Glutamatergic neuron (in vitro differentiated cells): ENCODE results near the gene SEPTIN11. TPM values are rescaled to one million over a fixed set of nuclear protein-coding genes. Genes with fewer than 3 reads are reported as not detected.

Source experiments
- DNase-seq: peaks from one replicate; pipeline ENCODE4 v3.0.0; 2022
- H3K27ac Mint-ChIP-seq: one replicate; pipeline ENCODE4 v1.8.0; 2020; ENCODE audit warnings: mild to moderate bottlenecking, mixed read lengths, inconsistent platforms; ENCODE audit not compliant: unreplicated experiment
- H3K27me3 Mint-ChIP-seq: one replicate; pipeline ENCODE4 v1.8.0; 2020; ENCODE audit warnings: mild to moderate bottlenecking, moderate library complexity, mixed read lengths, inconsistent platforms; ENCODE audit not compliant: unreplicated experiment
- H3K36me3 Mint-ChIP-seq: one replicate; pipeline ENCODE4 v1.8.0; 2020; ENCODE audit warnings: mild to moderate bottlenecking, mixed read lengths, inconsistent platforms; ENCODE audit not compliant: unreplicated experiment
- H3K4me1 Mint-ChIP-seq: one replicate; pipeline ENCODE4 v1.8.0; 2020; ENCODE audit warnings: mild to moderate bottlenecking, low read depth, mixed read lengths, inconsistent platforms; ENCODE audit not compliant: unreplicated experiment
- H3K4me3 Mint-ChIP-seq: one replicate; pipeline ENCODE4 v1.8.0; 2020; ENCODE audit warnings: mild to moderate bottlenecking, mixed read lengths, inconsistent platforms; ENCODE audit not compliant: unreplicated experiment
- H3K9me3 Mint-ChIP-seq: one replicate; pipeline ENCODE4 v1.8.0; 2020; ENCODE audit warnings: mild to moderate bottlenecking, moderate library complexity, mixed read lengths, inconsistent platforms; ENCODE audit not compliant: unreplicated experiment
- CTCF ChIP-seq: fragments of 200-600 bp; sonication (generic); IDR thresholded peaks from one replicate; pipeline ENCODE4 v1.5.0; 2021; ENCODE audit not compliant: partially characterized antibody, unreplicated experiment
- total RNA-seq: library from RNA; stranded (reverse); fragmentation: NEBNext Ultra II Directional; extraction: Animal tissue kit (Norgen Biotek cat#: 25700); gene quantifications from one replicate; pipeline ENCODE4 v1.2.1, GENCODE V29; 2021; ENCODE audit not compliant: unreplicated experiment

SEPTIN11 gene
- total RNA-seq, 1 donor from 2014 or later, result 422 TPM

- no peaks in the 10 kb centered on the region for H3K27me3 Mint-ChIP-seq
- no peaks in the 10 kb centered on the region for H3K4me1 Mint-ChIP-seq
- no peaks in the 10 kb centered on the region for H3K36me3 Mint-ChIP-seq
These were observed 18.5 kb upstream of the SEPTIN11 start for GRCh38 chr4:76931087-76931486.

GRCh38 chr4:76931576-76932276 is 17.8 kb upstream of the SEPTIN11 start:
- Mint-ChIP-seq H3K9me3 (no peaks in the 10 kb centered on the region), H3K4me1 (no peaks in the 10 kb centered on the region), H3K4me3 (no peak overlapping the region), H3K27me3 (no peaks in the 10 kb centered on the region), H3K36me3 (no peaks in the 10 kb centered on the region), H3K27ac (no peak overlapping the region)
- no peak for DNase-seq
- TF ChIP-seq CTCF, result no peak

More at GRCh38 chr4:76931087-76931486, 18.5 kb upstream of the SEPTIN11 start:
- Mint-ChIP-seq H3K27ac (no peak overlapping the region), H3K9me3 (no peaks in the 10 kb centered on the region), H3K4me3 (no peak overlapping the region)
- DNase-seq, result no peak
- TF ChIP-seq CTCF, result no peak

- DNase-seq, result no peak
- no peak for TF ChIP-seq CTCF
- H3K9me3 Mint-ChIP-seq, result no peaks in the 10 kb centered on the region
- no peaks in the 10 kb centered on the region for H3K27me3 Mint-ChIP-seq
- H3K36me3 Mint-ChIP-seq, result no peaks in the 10 kb centered on the region
- no peak overlapping the region for H3K27ac Mint-ChIP-seq
- no peaks in the 10 kb centered on the region for H3K4me1 Mint-ChIP-seq
- no peak overlapping the region for H3K4me3 Mint-ChIP-seq
These were observed 10.4 kb upstream of the SEPTIN11 start for GRCh38 chr4:76939184-76939583.

- DNase-seq, result no peak
- no peaks in the 10 kb centered on the region for H3K36me3 Mint-ChIP-seq
- H3K9me3 Mint-ChIP-seq, result peaks cover 3% of the 10 kb centered on the region
These were observed 6.4 kb upstream of the SEPTIN11 start for GRCh38 chr4:76943129-76943620.

More at GRCh38 chr4:76943129-76943620, 6.4 kb upstream of the SEPTIN11 start:
- Mint-ChIP-seq H3K4me3 (no peak overlapping the region), H3K27ac (no peak overlapping the region), H3K4me1 (peaks cover 6% of the 10 kb centered on the region), H3K27me3 (peaks cover 2% of the 10 kb centered on the region)
- TF ChIP-seq CTCF, result no peak
